ENCODE results near the gene ARNT2. TPM values are rescaled to one million over a fixed set of nuclear protein-coding genes. Genes with fewer than 3 reads are reported as not detected.
A peak's percentile ranks its signal among the peaks of the same experiment; 100 is the strongest.

Gene ARNT2
- total RNA-seq, 4 donors from 2014 or later: 5.1 to 8.8 (median 6.8) TPM

DNA sequence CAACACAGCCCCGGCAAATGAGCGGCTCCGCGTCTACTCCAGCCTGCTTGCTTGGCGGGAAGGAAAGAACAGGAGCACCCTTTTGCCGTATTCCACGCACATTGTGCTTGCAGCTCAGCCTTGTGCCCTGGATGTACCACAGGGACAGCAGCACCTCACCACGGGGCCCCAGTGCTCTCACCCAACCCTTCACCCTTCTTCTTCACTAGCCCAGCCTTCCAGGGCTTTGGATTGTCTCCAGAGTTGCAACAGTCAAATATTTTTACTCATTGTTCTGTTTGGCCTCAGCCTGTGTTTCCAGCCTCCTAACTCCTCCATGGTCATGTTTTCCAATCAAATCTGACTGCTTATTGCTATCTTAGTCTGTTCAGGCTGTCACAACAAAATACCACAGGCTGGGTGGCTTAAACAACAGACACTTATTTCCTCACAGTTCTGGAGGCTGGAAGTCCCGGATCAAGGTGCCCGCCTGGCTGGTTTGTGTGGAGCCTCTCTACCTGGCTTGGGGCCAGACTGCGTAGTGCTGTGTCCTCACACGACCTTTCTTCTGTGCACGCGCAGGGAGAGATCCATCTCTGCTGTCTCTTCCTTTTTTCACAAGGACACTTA, 211.7 kb downstream of the ARNT2 start:
- peak in 1 of 2 donors; percentile 27 for DNase-seq (ENCODE audit: low spot score in 2 of 2)
- TF ChIP-seq, protein P1, sequence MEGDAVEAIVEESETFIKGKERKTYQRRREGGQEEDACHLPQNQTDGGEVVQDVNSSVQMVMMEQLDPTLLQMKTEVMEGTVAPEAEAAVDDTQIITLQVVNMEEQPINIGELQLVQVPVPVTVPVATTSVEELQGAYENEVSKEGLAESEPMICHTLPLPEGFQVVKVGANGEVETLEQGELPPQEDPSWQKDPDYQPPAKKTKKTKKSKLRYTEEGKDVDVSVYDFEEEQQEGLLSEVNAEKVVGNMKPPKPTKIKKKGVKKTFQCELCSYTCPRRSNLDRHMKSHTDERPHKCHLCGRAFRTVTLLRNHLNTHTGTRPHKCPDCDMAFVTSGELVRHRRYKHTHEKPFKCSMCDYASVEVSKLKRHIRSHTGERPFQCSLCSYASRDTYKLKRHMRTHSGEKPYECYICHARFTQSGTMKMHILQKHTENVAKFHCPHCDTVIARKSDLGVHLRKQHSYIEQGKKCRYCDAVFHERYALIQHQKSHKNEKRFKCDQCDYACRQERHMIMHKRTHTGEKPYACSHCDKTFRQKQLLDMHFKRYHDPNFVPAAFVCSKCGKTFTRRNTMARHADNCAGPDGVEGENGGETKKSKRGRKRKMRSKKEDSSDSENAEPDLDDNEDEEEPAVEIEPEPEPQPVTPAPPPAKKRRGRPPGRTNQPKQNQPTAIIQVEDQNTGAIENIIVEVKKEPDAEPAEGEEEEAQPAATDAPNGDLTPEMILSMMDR (IDR thresholded peaks at IDR 0.05): no peak
- H3K27ac ChIP-seq: no peak overlapping the region
- no peaks in the 10 kb centered on the region for H3K27me3 ChIP-seq
- 58 to 63% methylated on average over 14 of the region's 14 CpGs for WGBS, 2 donors
- no peaks in the 10 kb centered on the region for H3K36me3 ChIP-seq
- no peaks in the 10 kb centered on the region for H3K9me3 ChIP-seq
- peaks cover 0 to 9% (median 0%) of the 10 kb centered on the region in 4 donors for H3K4me1 ChIP-seq
- H3K4me3 ChIP-seq: no peak overlapping the region

DNA sequence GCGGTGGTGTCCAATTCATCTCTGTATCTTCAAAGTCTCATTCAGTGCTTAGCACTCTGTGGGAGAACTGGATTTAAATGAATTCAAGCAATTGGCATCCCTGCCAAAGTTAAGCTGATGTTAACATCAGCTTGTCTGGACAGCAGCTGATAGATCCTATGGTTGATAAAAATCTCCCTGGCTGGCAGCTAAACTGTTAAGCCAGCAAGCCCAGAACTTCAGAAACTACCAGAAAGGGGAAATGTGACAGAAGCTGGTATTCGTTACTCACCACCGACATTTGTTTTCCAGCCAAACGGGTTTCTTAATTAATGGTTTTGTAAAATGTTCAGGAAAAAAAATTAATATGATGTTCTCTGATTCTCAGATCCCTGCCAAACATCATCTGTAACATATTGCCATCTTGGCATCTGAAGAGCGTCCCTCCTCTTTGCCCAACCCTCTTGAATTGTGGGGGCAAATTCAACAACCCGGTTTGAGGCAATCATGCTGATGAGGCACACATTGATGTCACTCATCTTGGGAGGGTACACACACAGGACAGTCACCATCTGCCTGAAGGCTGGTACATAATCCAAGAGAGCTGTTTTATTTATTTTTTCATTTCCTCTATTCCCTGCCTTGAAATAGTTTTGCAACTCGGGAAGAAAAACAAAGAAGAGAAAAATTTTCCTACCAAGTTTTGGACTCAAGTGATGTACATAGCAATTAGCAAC, 214.7 kb downstream of the ARNT2 start:
- Histone ChIP-seq H3K27ac (no peak overlapping the region), H3K36me3 (no peaks in the 10 kb centered on the region), H3K27me3 (no peaks in the 10 kb centered on the region), H3K9me3 (peaks cover 0 to 14% (median 2%) of the 10 kb centered on the region in 4 donors), H3K4me3 (no peak overlapping the region), H3K4me1 (peaks cover 0 to 9% (median 0%) of the 10 kb centered on the region in 4 donors)
- no peak for DNase-seq (ENCODE audit: low spot score in 2 of 2)
- 66 to 75% methylated on average over 7 of the region's 7 CpGs for WGBS, 2 donors
- TF ChIP-seq, protein P1 (IDR thresholded peaks at IDR 0.05): no peak
- no peak for TF ChIP-seq POLR2A (IDR thresholded peaks at IDR 0.05)

DNA sequence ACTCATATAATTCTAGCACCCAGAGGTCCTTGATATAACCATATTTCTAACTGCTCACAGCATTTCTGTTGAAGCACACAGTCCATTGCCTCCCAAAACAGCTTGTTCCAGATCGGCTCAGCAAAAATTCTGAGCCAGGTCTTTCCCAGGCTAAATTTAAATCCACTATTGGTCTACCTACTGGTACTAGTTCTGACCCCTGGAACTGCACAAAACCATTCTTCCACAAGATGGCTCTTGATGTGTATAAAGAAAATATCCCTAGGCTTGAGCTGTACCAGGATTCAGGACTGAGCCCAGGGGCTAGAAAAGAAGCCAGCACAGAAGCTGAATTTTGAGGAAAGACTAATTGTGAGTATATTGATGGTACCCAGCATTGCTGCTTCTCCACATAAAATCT, 215.5 kb downstream of the ARNT2 start:
- H3K4me3 ChIP-seq: no peak overlapping the region
- H3K27ac ChIP-seq: no peak overlapping the region
- no peaks in the 10 kb centered on the region for H3K36me3 ChIP-seq
- WGBS, 2 donors: 67 to 71% methylated on average over 1 of the region's 1 CpG
- H3K9me3 ChIP-seq: peaks cover 0 to 14% (median 2%) of the 10 kb centered on the region in 4 donors
- DNase-seq (ENCODE audit: low spot score in 2 of 2): no peak
- H3K27me3 ChIP-seq: no peaks in the 10 kb centered on the region
- peaks cover 0 to 9% (median 0%) of the 10 kb centered on the region in 4 donors for H3K4me1 ChIP-seq
- TF ChIP-seq EP300 (IDR thresholded peaks at IDR 0.05) (no peak), POLR2A (IDR thresholded peaks at IDR 0.05) (no peak)
- TF ChIP-seq, protein P1 (IDR thresholded peaks at IDR 0.05): no peak

DNA sequence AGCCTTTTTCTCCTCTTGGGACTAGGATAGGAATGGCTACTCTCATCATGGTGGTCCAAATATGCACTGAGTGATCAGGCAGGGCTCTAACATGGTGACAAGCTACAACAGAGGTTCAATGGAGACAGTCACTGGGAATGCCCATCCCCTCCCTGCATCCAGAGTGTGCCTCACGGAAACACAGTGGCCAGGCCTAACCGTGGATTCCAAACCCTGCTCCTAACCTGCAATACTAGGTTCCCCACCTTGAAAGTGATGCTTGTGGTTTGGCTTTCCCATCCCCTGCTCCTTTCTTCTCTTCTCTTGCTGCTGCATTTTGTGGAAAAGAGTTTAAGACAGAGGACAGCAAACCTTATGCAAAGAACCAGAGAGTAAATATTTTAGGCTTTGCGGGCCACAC, 216.0 kb downstream of the ARNT2 start:
- no peak overlapping the region for H3K27ac ChIP-seq
- no peak for DNase-seq (ENCODE audit: low spot score in 2 of 2)
- H3K9me3 ChIP-seq: peaks cover 0 to 14% (median 2%) of the 10 kb centered on the region in 4 donors
- H3K27me3 ChIP-seq: no peaks in the 10 kb centered on the region
- TF ChIP-seq POLR2A (IDR thresholded peaks at IDR 0.05) (no peak), EP300 (IDR thresholded peaks at IDR 0.05) (no peak)
- H3K4me1 ChIP-seq: peaks cover 0 to 9% (median 0%) of the 10 kb centered on the region in 4 donors
- 90 to 100% methylated on average over 3 of the region's 3 CpGs for WGBS, 2 donors
- no peaks in the 10 kb centered on the region for H3K36me3 ChIP-seq
- H3K4me3 ChIP-seq: no peak overlapping the region

DNA sequence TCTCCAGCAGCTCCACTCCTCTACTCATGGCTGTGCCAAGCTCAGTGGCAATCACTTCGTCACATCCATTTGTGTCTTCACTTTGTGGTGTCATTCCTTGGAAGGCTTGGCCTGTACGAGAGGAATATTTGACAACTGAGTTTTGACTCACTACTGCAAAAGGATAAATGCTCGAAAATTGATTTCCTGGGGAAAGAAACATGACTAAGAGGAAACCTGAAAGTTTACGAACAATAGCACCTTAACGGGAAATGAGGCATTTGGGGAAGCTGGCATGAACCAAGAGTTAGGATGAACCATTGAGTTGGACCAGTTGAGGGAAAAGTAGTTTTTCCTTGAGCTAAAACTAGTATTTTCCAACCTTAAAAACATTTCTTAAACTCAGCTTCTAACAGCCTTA, 216.7 kb downstream of the ARNT2 start:
- Histone ChIP-seq H3K9me3 (peaks cover 0 to 14% (median 2%) of the 10 kb centered on the region in 4 donors), H3K27ac (no peak overlapping the region), H3K36me3 (no peaks in the 10 kb centered on the region), H3K27me3 (no peaks in the 10 kb centered on the region), H3K4me1 (peaks cover 0 to 6% (median 0%) of the 10 kb centered on the region in 4 donors), H3K4me3 (no peak overlapping the region)
- 69 to 73% methylated on average over 5 of the region's 5 CpGs for WGBS, 2 donors
- TF ChIP-seq EP300 (IDR thresholded peaks at IDR 0.05) (no peak), POLR2A (IDR thresholded peaks at IDR 0.05) (no peak)
- TF ChIP-seq, protein P1 (IDR thresholded peaks at IDR 0.05): no peak
- no peak for DNase-seq (ENCODE audit: low spot score in 2 of 2)
